CMK (cell line): ENCODE results near the gene ABRAXAS1.
A peak's percentile ranks its signal among the peaks of the same experiment; 100 is the strongest.
"Not testable (repeated sequence)": the region's sequence is repeated elsewhere in the genome, so short reads cannot be mapped to it uniquely, and the experiment has no call there.

Experiments used
- DNase-seq: peaks from one replicate; pipeline ENCODE4 v3.0.0-alpha.2; 2010; ENCODE audit warnings: low read depth

Gene ABRAXAS1

GRCh38 chr4:83484500-83485461 is at the start of gene ABRAXAS1:
Gene ABRAXAS1 (minus strand): TSS chr4:83485100. CDS start chr4:83485072, 28 bp downstream.
- DNase-seq: peak; percentile 80

GRCh38 chr4:83527671-83528070 is 42.8 kb upstream of the ABRAXAS1 start:
- no peak for DNase-seq

GRCh38 chr4:83522239-83522638 is 37.3 kb upstream of the ABRAXAS1 start:
- no peak for DNase-seq

DNA sequence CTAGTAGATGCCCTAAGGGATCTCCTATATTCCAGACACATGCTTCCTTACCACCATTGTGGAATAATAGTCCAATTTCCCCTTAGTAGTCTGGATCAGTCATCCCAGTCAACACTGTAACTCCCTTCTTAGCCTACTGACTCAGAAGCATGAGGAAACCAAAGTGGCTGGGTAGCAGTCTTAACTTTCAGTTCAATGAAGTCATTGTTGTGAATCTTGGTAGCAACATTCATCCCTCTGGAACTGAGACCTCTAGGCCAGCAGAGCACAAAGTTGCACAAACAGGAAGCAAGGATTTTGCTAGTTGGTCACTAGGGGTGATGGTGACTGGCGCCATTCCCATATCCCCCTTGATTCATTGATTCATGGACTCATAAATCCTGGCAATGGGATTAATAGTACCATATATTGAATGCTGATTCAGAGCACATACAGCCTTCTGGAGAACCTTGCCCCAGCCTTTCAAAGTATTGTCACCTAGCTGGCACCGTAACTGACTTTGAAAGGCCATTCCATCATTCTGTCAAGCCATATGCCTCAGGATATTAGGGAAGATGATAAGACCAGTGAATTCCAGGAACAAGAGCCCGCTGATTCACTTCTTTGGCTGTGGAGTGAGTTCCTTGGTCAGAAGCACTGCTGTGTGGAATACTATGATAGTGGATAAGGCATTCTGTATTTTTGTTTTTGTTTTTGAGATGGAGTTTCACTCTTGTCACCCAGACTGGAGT is 31.3 kb upstream of the ABRAXAS1 start:
- no peak for DNase-seq

GRCh38 chr4:83510442-83510841 is 25.5 kb upstream of the ABRAXAS1 start:
- DNase-seq: no peak

- peak; percentile 69 for DNase-seq
Measured at GRCh38 chr4:83509156-83509585, 24.3 kb upstream of the ABRAXAS1 start.

DNA sequence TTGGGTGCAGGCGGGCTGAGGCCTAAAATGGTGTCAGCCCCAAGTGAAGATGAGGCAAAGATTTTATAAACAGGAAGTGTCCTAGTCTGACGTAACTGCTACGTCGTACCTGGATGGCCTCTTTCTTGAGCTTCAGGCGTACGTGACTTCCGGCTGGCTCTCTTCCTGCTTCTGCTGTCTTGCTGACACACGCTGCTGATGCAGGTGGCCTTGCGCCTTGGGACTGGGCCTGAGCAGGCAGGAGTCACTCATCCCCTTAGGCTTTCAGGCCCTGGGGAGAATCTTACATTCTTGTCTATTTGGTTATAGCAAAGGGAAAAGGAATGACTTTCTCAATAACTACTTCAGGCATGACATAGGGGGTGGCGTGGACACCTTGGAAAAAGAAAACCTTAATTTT is 20.1 kb upstream of the ABRAXAS1 start:
- DNase-seq: no peak

DNA sequence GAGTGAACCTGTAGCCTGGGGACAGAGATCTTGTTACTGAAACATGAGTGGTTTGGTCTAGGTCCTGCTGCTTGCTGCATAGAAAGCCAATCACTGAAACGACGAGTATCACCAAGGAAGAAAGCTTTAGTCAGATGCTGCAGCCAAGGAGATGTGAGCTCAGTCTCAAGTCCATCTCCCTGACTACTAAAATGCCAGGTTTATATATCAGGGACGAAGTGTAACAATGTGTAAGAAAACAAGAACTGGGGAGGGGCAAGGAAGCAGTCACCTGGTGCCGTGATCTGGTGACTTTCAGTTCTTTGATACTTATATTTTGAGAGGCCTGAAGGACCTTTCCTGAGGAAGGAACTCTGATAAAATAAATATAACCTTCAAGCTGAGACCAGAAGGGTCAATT is 19.6 kb upstream of the ABRAXAS1 start:
- DNase-seq: no peak

- DNase-seq: no peak
Measured at GRCh38 chr4:83503974-83504373, 19.1 kb upstream of the ABRAXAS1 start.

DNA sequence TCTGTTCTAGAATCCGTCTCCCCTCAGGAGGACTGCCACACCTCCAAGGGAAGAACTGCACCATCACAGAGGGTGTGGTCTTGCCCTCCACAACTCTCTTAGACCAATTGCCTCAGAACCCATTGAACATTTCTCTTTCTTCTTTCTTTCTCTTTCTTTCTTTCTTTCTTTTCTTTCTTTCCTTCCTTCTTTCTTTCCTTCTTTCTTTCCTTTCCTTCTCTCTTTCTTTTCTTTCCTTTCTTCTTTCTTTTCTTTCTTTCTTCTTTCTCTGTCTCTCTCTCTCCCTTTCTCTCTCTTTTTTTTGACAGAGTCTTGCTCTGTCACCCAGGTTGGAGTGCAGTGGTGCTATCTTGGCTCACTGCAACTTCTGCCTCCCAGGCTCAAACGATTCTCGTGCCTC is 16.8 kb upstream of the ABRAXAS1 start:
- not testable (repeated sequence) for DNase-seq

DNA sequence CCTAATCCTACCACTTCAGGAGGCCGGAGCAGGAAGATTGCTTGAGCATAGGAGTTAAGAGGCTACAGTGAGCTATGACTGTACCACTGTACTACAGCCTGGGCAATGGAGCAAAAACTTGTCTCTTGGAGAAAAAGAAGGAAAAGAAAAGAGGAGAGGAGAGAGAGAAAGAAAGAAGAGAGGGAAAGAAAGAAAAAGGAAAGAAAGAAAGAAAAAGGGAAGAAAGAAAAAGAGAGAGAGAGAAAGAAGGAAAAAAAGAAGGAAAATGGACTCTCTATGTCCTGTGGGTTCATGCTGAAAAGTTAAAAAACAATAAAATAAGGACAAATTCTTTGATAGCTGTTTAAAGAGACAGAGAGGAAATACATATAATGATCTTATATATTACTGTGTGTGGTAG is 13.3 kb upstream of the ABRAXAS1 start:
- no peak for DNase-seq

- not testable (repeated sequence) for DNase-seq
Measured at GRCh38 chr4:83496085-83496917, 11.4 kb upstream of the ABRAXAS1 start.

- DNase-seq: peak; percentile 56
Measured at GRCh38 chr4:83490876-83491450, 6.1 kb upstream of the ABRAXAS1 start.

DNA sequence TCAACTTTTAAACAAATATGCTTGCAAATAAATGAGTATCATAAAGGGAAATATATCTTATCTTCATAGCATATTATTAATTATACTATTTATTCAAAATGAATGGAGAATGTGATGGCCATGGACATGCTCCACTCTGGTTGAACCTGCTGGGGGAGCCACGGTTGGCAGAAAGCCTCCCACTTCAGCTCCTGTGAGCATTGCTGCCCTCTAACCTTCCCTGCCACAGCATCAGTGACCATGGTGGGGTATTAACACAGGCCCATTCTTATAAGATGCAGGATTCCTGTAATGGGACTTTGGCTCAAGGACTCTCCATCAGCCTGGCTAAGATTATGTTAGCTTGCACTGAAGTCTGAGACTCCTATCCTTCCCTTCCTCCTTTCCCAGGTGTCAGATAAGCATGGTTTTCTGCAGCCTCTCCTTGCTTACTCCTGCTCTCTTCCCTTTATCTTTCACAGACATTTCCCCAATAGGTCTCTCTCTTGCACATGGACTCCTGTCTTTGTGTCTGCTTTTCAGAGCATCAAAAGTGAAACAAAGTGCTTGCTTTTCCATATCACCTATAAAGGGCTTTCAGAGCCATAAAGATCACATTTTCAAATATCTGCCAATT is 4.9 kb upstream of the ABRAXAS1 start:
- no peak for DNase-seq

GRCh38 chr4:83486457-83487129 is 1.7 kb upstream of the ABRAXAS1 start:
- no peak for DNase-seq

- no peak for DNase-seq
Measured at GRCh38 chr4:83473966-83474365, 10.9 kb downstream of the ABRAXAS1 start.

GRCh38 chr4:83473423-83473822 is 11.5 kb downstream of the ABRAXAS1 start:
- DNase-seq: no peak

- DNase-seq: no peak
Measured at GRCh38 chr4:83456184-83456501, 28.8 kb downstream of the ABRAXAS1 start.

DNA sequence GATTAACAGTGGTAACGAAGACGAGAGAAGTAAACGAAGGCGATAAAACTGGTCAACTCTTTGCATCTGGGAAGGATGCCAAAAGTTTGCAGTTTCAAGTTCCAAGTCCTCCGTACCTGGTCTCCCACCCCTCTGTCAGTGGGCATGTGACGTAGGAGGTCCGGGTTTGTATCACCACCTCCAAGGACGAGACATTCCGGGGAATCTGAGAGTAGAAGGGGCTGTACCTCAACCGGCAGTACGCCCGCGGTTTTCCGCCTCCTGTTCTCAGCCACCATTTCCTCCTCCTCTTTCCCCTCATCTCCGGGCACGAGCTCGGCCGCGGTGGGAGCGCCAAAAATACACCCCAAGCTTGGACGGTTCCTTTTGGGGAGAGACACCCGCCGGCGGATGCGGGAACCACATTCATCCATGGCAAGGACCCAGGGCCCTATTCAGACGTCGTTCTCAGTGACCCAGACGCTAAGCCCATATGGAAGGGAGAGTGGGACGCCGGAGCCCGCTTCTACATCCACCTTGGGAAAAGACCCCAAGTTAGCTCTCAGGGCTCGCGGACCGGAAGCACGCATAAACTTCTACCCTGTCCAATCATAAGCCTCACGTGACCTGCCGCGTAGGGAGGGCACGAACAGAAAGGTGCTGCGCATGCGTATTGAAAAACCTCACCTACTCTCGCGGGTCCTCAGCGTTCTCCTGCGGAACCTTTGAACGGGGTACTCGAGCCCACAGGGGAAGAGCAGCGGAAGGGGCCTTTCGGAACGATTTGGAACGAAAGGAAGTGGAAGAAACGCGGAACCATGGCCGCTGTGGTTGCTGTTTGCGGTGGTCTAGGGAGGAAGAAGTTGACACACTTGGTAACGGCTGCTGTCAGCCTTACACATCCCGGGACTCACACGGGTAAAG is 29.4 kb downstream of the ABRAXAS1 start, which contains the start of the genes HELQ and MRPS18C:
HELQ (minus strand) TSS at position 543 of the 903 bp plus-strand sequence; CDS start at position 413, 130 bp downstream.
MRPS18C (plus strand) TSS at position 778 of the 903 bp plus-strand sequence; CDS start at position 798, 20 bp downstream.
- DNase-seq: peak; percentile 97
